Measurements from ENCODE around the gene TTLL5.

Gene TTLL5

DNA sequence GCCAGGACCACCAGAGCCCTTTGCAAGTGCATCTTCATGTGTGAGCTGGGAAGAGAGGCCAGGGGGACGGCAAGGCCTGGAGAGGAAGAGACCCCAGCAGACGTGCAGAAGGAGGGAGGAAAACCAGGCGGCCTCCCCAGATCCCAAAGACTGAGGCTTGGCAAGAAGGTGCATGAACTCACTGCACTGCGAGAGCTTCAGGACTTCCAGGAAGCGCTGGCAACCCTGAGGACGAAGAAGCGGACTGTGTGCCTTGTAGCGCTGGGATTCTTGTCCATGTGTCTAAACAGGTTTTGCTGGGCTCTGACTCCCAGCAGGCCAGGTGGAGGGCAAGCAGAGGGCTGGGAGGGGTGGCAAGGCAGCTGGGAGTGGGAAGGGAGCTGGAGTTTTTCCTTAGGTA is 319.8 kb downstream of the TTLL5 start:
- Mint-ChIP-seq H3K36me3 (peaks cover 5% of the 10 kb centered on the region), H3K4me1 (peaks cover 42% of the 10 kb centered on the region), H3K27ac (peak overlapping the region; percentile 69), H3K4me3 (peak overlapping the region; percentile 79), H3K9me3 (no peaks in the 10 kb centered on the region)
- DNase-seq (ENCODE audit: low spot score in 2 of 2) (no peak), ATAC-seq (no peak)

DNA sequence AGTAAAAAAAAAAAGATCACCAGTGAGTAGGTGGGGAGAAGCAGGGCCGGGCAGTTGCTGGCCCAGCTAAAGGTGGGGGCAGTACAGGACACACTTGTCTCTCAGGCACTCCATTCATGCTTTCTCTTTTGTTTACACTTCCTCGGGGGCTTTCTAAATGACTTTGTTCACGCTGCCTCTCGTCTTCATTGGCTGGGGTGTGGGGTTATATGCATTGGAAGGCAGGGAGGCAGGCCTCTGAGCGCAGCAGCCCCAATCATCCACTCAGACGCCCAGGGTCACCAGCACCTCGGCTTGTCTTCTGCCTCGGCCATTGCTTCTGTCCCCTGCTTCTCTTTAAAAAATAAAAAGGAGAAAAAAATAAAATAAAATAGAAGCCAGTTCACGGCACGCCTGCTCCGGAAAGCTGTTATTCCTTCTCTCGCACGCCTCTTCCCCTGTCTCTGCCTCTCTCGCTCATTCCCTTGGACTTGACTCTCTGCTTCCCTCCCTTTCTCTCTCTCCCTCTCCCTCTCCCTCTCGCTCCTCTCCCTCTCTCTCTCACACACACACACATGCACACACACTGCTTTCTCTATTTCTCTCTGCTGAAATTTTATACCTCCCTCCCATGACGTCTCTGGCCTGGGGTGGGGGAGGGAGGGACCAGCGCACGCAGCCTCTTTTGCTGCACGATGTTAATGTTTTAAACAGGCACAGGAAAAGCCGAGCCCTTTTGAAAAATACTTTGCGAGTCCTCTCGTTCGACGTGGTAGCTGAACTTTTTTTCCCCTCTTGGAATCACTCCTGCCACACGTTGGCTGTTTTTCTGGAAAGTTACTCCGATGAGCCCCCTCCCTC is 320.6 kb downstream of the TTLL5 start, which contains the start of gene TGFB3:
TSS of gene TGFB3 (minus strand) at position 570 of the 840 bp plus-strand sequence. CDS start 1,102 bp downstream, outside the sequence.
- peaks cover 5% of the 10 kb centered on the region for H3K36me3 Mint-ChIP-seq
- H3K9me3 Mint-ChIP-seq, result no peaks in the 10 kb centered on the region
- peak within 1 kb of the TSS; percentile 80 for H3K27ac Mint-ChIP-seq
- DNase-seq (ENCODE audit: low spot score in 2 of 2) (peak; percentile 15 to 70), ATAC-seq (peak; percentile 77)
- H3K4me1 Mint-ChIP-seq, result peaks cover 49% of the 10 kb centered on the region
- peak within 1 kb of the TSS; percentile 79 for H3K4me3 Mint-ChIP-seq

DNA sequence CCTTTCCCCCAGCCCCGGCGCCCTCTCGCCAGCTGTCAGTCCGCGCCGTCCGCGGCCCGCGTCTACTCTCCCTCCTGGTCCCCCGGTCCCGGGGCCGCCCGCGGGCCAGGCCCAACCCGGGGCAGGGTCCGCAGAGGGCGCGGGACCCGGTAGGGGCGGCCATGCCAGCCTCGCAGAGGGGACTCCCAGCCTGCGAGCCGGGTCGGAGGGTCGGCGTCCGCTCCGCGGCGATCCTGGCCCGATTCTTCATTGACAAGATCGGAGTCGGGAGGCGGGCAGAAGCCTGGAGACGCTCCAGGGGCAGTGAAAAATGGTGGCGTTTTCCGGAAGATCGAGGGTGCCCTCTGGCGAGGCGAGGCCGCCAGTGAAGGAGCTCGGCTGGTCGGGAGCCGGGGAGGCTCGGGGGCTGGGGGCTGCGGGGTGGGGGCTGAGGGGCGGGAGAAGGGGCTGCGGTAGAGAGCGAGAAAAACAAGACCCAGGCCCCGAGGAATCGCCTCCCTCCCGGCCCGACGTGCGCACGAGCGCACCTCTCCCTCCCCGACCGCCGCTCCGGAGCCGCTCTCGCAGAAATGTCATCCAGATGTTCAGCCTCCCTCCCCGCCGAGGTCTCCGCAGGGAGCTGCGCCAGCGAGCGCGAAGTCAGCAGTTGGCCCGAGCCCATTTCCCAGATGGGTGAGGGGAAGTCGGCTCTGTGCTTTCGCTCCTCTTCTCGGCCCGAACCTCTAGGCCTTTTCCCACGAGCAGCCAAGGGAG is 321.4 kb downstream of the TTLL5 start:
- H3K4me3 Mint-ChIP-seq, result peak overlapping the region; percentile 79
- DNase-seq (ENCODE audit: low spot score in 2 of 2) (peak; percentile 73 to 90), ATAC-seq (peak; percentile 78)
- H3K9me3 Mint-ChIP-seq, result no peaks in the 10 kb centered on the region
- H3K27ac Mint-ChIP-seq, result peak overlapping the region; percentile 80
- H3K36me3 Mint-ChIP-seq, result peaks cover 5% of the 10 kb centered on the region
- peaks cover 54% of the 10 kb centered on the region for H3K4me1 Mint-ChIP-seq

DNA sequence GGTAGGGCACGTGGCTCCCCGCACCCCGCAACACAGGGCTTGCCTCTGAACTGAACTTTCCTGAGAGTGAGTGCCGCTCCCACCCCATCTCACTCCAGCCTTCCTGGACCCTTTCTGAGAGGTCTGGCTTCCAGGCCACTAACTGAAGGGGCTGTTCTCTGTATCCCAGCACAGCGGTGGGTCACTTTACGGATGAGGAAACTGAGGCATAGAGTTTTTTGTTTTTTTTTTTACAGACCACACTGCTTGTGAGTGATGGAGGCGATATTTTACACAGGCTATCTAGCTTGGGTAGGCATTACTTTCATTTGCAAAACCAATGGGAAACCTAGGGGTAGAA is 321.9 kb downstream of the TTLL5 start:
- Mint-ChIP-seq H3K9me3 (no peaks in the 10 kb centered on the region), H3K27ac (no peak overlapping the region), H3K4me3 (peak overlapping the region; percentile 79), H3K36me3 (peaks cover 5% of the 10 kb centered on the region), H3K4me1 (peaks cover 51% of the 10 kb centered on the region)
- ATAC-seq (no peak), DNase-seq (ENCODE audit: low spot score in 2 of 2) (no peak)

DNA sequence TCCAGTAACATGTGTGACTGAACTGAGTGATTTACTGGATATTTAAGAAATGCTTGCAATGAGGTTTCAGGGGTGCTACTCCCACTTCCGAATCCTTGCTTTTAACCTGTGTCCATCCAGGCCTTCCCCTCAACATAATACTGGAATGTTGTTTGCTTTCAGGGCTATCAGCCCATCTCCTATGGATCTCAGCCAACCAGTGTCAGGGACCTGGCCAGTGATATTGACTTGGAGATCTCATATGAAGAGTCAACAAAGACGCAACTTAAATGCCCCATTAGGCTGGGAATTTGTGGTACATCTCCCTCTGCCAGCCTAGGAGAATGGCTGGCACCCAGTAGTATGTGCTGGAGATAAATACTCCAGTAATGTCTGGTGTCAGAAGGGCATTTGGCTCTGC is 323.6 kb downstream of the TTLL5 start:
- Mint-ChIP-seq H3K36me3 (peaks cover 5% of the 10 kb centered on the region), H3K9me3 (no peaks in the 10 kb centered on the region), H3K4me1 (peaks cover 34% of the 10 kb centered on the region), H3K27ac (no peak overlapping the region), H3K4me3 (no peak overlapping the region)
- no peak for DNase-seq (ENCODE audit: low spot score in 2 of 2)
- ATAC-seq, result no peak

DNA sequence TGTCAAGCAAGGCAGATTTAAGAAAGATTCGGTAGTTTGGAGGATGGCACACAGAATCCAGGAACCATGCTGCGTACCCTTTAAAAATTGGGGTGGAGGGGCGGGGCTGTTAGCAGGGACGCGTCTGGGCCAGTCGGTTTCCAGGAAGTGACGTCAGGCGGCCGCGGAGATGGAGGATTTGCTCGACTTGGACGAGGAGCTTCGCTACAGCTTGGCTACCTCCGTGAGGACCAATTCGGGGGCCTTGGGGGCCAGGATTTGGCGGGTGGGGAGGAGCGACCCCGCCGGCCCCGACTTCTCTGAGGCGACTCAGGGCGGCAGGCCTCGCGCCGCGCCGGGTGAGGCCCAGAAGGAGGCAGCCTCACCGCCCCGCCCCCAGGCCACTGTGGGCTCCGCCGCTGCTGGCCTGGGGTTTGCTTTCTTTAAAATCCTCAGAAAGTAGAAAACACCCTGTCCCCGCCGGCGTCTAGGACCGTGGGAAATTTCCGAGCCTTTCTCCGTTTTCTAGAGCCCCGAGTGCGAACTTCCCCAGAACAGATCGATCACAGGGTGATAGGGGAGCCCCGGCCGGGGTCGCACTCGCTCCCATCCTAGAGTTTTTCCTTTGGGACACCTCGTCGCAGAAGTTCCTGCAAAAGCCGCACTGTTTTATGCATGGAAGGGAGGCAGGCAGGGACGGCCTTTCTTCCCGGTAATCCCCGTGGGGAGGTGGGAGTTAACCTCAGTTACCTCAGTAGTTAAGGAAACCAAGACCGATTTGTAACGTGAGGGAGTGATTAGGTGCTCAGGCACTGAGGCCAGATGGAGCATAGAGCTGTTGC is 324.8 kb downstream of the TTLL5 start, which contains the start of gene IFT43:
TSS of gene IFT43 (plus strand) at position 146 of the 821 bp plus-strand sequence. CDS start at position 170, 24 bp downstream.
- DNase-seq (ENCODE audit: low spot score in 2 of 2) (peak; percentile 78 to 95), ATAC-seq (peak; percentile 76)
- peaks cover 5% of the 10 kb centered on the region for H3K36me3 Mint-ChIP-seq

DNA sequence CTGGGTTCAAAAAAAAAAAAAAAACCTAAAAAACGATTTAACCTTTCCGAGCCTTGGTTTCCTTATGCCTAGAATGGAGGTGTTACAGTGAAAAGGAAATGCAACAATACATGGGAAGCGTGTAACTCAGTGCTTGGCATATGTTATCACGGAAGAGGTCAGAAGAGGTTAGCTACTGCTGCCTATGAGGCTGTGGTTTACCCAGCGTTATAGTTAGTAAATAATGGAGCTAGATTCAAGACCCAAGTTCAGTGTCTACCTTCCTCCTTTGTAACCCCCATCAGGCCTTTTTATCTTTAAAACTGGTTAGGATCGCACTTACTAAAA is 325.4 kb downstream of the TTLL5 start:
- peaks cover 19% of the 10 kb centered on the region for H3K4me1 Mint-ChIP-seq
- ATAC-seq (no peak), DNase-seq (ENCODE audit: low spot score in 2 of 2) (no peak)
- H3K27ac Mint-ChIP-seq, result peak overlapping the region; percentile 87
- H3K36me3 Mint-ChIP-seq, result peaks cover 5% of the 10 kb centered on the region
- no peaks in the 10 kb centered on the region for H3K9me3 Mint-ChIP-seq
- H3K4me3 Mint-ChIP-seq, result peak overlapping the region; percentile 82

More for the DNA sequence above, 324.8 kb downstream of the TTLL5 start, which contains the start of gene IFT43:
- Mint-ChIP-seq H3K4me1 (peaks cover 25% of the 10 kb centered on the region), H3K9me3 (no peaks in the 10 kb centered on the region), H3K27ac (peak within 1 kb of the TSS; percentile 87), H3K4me3 (peak within 1 kb of the TSS; percentile 82)

DNA sequence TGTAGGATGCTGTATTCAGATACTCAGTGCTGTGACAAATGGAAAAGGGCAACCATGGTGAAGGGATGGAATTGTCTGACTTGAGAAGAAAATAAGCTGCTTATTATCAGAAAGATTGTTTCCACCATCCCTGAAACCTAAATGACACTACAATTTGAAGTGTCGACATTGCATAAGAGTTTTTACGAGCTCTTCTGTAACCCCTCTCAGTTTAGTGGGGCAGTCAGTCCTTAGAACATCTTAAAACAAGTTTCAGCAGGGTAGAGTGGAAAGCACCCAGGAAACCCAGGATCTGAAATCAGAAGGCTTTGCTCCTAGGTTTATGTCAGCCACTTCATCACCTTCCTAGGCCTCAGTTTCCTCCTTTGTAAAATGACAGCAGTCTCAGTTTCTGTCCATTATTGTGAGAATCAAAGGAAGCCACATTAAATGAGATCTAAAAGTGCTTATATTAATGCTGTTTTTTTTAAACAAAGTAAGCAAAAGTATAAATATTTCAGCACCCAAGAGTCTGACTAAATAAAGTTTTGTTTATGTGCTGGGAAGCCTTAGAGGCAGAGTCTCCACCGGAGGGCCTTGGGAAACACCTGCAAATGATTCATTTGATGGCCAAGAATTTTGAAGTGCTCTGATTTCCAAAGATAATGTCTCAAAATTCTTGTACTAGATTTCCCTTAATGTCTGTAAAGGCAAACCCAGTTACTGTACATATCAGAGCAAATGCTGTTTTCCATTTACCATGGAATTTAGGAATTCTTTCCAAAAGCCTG is 326.3 kb downstream of the TTLL5 start:
- Mint-ChIP-seq H3K36me3 (peaks cover 5% of the 10 kb centered on the region), H3K4me1 (peaks cover 12% of the 10 kb centered on the region), H3K27ac (no peak overlapping the region), H3K4me3 (no peak overlapping the region), H3K9me3 (no peaks in the 10 kb centered on the region)
- ATAC-seq, result no peak
- DNase-seq (ENCODE audit: low spot score in 2 of 2), result no peak

DNA sequence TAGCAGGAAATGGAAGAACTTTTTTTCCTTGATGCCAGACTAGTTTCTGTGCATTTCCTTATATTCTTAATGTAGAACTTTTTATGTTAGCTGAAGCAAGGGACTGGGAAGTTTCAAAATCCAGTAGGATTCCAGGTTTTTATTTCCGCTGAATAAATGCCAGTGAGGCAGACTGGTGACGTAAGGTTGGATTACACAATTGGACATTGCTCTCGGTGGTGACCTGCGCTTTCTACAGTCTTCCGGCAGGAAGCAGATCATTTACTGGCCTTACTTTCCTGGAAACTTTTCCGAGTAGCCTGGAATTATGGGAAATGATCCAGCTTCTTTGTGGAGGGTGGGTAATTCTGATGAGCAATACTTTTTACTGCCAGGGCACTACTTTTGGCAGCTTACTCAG is 328.1 kb downstream of the TTLL5 start:
- Mint-ChIP-seq H3K9me3 (no peaks in the 10 kb centered on the region), H3K4me3 (no peak overlapping the region), H3K4me1 (peaks cover 20% of the 10 kb centered on the region), H3K27ac (no peak overlapping the region), H3K36me3 (no peaks in the 10 kb centered on the region)
- ATAC-seq, result no peak
- DNase-seq (ENCODE audit: low spot score in 2 of 2), result no peak

DNA sequence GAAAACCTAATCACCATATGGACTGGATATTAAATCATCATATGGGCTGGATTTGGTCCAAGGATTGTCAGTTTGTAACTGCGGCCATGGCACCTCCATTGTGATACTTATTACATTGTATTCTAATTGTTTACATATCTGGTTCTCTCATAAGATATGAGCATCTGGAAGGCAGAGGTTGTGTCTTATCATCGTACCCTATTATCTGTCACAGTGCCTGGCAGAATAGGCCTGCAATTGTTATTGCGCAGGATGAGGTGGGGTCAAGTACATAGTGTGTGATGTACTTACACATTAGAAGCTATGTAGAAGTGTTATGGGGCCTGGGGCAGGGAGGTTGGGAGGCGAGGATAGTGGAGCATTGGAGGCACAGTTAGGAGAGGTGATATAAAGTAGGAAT is 329.3 kb downstream of the TTLL5 start:
- Mint-ChIP-seq H3K36me3 (no peaks in the 10 kb centered on the region), H3K4me1 (peaks cover 25% of the 10 kb centered on the region), H3K4me3 (no peak overlapping the region), H3K27ac (no peak overlapping the region), H3K9me3 (no peaks in the 10 kb centered on the region)
- DNase-seq (ENCODE audit: low spot score in 2 of 2), result no peak
- ATAC-seq, result no peak

DNA sequence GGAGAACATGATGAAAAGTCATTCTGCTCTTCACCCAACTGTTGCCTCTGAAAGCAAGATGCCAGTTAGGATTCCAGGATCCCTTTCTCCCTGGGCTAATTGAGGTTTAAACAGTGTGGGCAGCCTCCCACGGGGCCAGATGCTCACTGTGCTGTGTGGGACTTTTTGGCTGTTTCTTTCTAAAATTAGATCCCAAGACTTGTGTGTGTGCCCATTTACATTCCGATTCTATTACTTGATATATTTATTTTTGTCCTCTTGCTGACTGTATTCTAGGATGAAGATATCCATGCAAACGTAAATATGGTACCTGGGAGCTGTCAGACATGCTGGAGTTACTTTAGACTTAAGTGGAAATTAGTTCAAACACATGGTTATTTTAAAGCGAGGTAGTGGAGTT is 330.7 kb downstream of the TTLL5 start:
- no peak overlapping the region for H3K4me3 Mint-ChIP-seq
- no peaks in the 10 kb centered on the region for H3K9me3 Mint-ChIP-seq
- H3K36me3 Mint-ChIP-seq, result peaks cover 5% of the 10 kb centered on the region
- ATAC-seq (no peak), DNase-seq (ENCODE audit: low spot score in 2 of 2) (no peak)
- no peak overlapping the region for H3K27ac Mint-ChIP-seq
- H3K4me1 Mint-ChIP-seq, result peaks cover 16% of the 10 kb centered on the region

DNA sequence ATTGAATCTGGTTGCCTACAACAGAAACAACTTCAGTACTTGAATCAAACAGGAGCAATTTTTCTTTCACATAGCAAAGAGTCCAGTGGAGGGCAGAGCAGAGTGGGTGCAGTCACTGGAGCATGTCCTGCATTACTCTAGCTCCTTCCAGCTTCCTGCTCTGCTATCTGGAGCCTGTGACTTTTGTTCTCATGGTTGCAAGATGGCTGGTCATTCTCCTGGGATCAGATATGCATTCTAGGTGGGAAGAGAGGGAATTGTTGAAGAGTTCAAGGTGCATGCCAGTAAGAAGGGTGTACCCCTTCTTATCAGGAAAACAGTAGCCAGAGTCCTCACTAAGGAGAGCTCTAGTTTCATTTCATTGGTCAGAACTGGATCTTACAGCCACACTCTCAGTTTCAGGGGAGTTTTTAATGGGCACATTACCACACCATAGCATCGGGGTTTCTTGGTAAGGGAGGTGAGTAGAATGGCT is 332.6 kb downstream of the TTLL5 start:
- Mint-ChIP-seq H3K27ac (no peak overlapping the region), H3K36me3 (peaks cover 5% of the 10 kb centered on the region), H3K9me3 (no peaks in the 10 kb centered on the region), H3K4me3 (no peak overlapping the region), H3K4me1 (peaks cover 13% of the 10 kb centered on the region)
- ATAC-seq (peak; percentile 77), DNase-seq (ENCODE audit: low spot score in 2 of 2) (peak in 1 of 2 donors; percentile 49)

DNA sequence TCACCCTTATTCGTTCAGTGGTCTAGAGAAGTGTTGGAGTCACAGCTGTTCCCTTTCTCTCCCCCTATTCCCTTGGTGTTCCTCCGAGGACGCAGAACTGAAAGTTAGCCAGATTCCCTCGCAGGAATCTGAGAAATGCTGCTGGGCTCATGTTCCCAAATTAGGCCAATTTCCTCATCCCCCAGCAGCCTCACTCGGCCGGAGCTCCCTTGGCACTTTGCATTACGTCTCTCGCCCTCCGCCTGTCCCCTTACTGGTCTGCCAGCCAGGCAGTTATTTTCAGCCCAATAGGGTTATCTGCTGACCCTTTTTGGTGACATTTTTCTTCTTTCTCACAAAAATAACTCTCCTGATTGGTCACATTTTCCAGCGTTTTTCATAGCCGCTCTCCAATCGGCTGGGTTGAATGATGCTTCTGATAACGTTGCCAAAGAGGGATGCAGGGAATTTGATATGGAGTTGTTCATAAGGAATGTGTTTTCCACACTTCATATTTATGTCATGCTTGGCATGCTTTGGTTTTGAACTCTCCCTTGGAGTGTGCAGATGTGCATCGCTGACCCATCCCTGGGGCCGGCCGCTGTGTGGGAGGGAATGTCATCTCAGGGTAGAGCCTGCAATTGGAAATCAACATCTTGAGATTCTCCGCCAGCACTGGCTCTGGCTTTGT is 334.5 kb downstream of the TTLL5 start:
- Mint-ChIP-seq H3K27ac (no peak overlapping the region), H3K4me1 (peaks cover 13% of the 10 kb centered on the region), H3K36me3 (peaks cover 14% of the 10 kb centered on the region), H3K9me3 (no peaks in the 10 kb centered on the region), H3K4me3 (no peak overlapping the region)
- ATAC-seq (no peak), DNase-seq (ENCODE audit: low spot score in 2 of 2) (no peak)

DNA sequence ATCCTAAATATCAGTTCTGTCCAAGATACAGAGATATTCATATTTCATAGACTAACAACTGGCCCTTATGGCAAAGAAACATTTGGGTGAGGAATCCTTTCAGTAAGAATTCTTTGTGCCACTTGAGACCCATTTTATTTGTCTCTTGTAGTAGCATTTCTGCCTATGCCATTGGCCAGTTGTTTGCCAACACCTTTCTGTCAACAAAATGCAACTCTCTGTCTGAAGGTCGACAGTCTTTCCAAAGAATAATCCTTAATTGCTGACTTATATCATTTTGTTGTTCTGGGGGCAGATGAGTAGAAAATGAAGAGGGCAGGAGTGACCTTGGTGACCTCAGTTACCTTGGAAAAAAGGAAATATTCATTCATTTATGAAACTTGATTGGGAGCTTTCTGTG is 335.4 kb downstream of the TTLL5 start:
- ATAC-seq (no peak), DNase-seq (ENCODE audit: low spot score in 2 of 2) (no peak)
- peaks cover 13% of the 10 kb centered on the region for H3K4me1 Mint-ChIP-seq
- peaks cover 19% of the 10 kb centered on the region for H3K36me3 Mint-ChIP-seq
- no peaks in the 10 kb centered on the region for H3K9me3 Mint-ChIP-seq
- no peak overlapping the region for H3K4me3 Mint-ChIP-seq
- H3K27ac Mint-ChIP-seq, result no peak overlapping the region

Measured in stimulated activated effector memory CD8-positive, alpha-beta T cell treated with anti-CD3 and anti-CD28 coated beads, Interleukin-12 subunit alpha, Interleukin-12 subunit beta, amount 100 ng/mL, for 72 hours (primary cell).